8988T (cell line): ENCODE measurements around the gene RALGPS1.

Experiments used
- DNase-seq: peaks from one replicate; pipeline ENCODE4 v3.0.0; 2011

The RALGPS1 gene

DNA sequence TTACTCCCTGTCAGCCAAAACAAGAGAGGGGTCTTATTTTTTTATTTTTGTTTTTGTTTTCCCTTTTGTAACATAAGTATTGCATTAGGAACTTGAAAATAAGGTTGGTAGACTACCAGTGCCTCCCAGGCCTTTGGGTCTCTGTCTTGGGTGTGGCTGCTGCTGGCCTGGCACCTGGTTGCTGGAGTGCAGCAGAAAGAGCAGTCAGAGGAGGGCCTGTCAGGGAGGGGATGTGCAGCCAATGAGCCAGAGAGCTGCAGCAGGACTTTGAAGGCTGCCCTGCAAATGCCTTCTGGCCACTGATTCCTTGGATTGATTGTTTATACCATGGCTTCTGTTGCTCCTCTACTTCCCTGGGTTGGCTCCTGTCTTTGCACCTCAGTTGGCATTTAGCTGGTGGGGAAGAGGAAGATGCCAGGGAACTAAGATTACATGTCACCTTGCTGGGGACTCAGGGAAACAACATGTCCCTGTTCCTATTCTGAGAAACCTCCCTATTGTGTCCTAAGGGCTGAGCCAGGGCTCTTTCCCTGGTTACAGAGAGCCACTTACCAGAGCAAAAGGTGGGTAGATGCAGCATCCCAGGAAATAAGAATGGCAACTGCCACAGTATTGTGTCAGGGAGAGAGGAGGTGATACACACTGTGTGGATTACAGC lies 141.3 kb downstream of the RALGPS1 start:
- DNase-seq: no peak

- DNase-seq: no peak
Observed at GRCh38 chr9:127056446-127056845, 141.9 kb downstream of the RALGPS1 start.

- no peak for DNase-seq
Observed at GRCh38 chr9:127058011-127058644, 143.5 kb downstream of the RALGPS1 start.

DNA sequence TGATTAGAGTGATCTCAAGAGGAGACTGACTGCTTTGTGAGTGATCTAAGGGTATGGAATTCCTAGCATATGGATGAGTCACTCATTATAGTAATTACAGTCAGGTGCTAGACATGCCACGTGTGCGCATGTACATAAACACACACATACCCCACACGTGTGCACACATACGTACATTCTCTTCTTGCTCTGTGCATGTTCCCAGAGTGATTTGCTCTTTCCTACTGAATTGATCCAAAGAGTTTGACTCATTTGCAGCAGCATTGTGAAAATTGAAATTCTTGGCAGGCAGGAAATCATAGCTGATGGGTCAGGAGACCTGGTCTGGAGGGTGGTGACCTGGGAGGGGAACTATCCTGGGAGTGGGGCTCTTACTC lies 144.1 kb downstream of the RALGPS1 start:
- no peak for DNase-seq

GRCh38 chr9:127059030-127059429 lies 144.4 kb downstream of the RALGPS1 start:
- no peak for DNase-seq

DNA sequence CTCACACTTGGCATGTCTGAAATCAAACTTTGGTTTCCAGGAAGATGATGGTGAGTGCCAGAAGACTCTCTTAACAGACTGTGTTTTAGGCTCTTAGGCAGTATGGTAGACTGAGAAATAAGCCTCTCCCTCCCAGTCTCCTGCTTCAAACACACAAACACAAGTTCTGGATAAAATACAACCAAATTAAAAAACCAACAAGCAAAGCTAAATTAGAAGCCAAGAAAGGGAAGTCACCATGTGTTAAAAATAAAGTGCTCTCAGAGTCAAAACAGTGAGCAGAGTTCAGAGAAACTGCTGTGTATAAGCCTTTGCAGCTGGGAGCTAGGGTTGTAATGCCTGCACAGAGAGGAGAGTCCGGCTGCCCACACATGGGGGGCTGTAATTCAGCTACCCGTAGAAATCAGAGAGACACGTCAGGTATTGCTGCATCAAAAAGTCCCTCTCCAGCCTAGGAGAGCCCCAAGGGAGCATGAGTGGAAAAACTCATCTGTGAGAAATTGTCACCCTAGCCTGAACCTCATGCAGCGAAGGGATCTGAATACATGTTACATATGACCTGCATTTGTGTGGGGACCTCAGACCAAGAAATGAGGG lies 145.3 kb downstream of the RALGPS1 start:
- no peak for DNase-seq

- DNase-seq: no peak
Observed at GRCh38 chr9:127061411-127061810, 146.8 kb downstream of the RALGPS1 start.

DNA sequence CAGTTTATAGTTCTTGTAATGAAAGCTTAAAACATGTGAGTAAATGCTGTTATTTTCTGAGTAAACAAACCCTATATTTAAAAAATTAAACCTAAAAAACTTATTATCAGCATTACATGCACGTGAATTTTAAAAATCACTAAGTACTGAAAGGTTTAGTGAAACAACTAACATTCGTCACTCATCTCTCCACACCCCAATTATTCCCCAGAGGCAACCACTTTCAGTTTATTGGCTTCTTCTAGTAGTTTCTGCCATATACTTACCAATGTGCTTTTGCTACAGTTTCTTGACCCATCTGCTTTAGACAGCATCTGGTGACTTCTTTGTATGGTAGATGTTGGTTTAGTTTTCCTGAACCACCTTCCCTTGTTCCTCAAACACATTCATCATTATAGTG lies 149.8 kb downstream of the RALGPS1 start:
- DNase-seq: no peak

- no peak for DNase-seq
Observed at GRCh38 chr9:127065592-127065991, 151.0 kb downstream of the RALGPS1 start.

GRCh38 chr9:127066060-127066850 lies 151.7 kb downstream of the RALGPS1 start:
- no peak for DNase-seq

- no peak for DNase-seq
Observed at GRCh38 chr9:127066851-127067136, 152.2 kb downstream of the RALGPS1 start.

GRCh38 chr9:127067603-127068220 lies 153.1 kb downstream of the RALGPS1 start:
- DNase-seq: no peak

GRCh38 chr9:127074561-127075548 lies 160.3 kb downstream of the RALGPS1 start:
- DNase-seq: no peak

DNA sequence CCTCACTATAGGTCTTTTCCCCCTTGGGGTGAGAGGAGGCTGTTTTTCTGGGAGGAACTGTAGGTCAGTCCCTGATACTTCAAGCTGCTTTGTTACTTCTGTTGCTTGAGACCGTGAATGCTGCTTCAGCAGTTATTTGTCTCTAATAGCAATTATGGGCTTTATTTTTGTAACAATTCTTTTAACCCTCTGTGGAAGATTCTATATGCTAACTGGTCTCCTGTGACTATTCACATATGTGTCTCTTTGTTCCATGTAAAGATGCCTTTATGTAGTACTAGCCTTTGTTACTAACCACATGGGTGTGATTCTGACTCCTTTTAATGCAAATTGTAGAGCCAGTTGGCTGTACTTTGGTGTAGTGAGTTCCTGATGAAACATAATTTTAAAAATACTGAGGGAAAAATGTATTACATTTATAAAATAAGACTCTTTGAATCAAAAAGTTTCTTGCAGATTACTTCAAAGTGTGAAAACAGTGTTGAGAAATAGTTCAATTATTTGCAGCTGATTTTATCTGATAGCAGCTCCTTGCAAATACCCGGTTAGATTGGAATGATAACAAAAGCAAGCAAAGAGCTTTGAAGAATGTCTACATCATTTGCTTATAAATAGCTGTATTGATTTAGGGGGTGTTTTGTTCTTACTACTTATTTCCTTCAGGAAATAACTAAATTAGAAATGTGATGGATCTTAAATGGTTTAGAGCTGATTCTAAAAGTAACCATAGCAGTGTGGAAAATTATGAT lies 161.2 kb downstream of the RALGPS1 start:
- DNase-seq: no peak

DNA sequence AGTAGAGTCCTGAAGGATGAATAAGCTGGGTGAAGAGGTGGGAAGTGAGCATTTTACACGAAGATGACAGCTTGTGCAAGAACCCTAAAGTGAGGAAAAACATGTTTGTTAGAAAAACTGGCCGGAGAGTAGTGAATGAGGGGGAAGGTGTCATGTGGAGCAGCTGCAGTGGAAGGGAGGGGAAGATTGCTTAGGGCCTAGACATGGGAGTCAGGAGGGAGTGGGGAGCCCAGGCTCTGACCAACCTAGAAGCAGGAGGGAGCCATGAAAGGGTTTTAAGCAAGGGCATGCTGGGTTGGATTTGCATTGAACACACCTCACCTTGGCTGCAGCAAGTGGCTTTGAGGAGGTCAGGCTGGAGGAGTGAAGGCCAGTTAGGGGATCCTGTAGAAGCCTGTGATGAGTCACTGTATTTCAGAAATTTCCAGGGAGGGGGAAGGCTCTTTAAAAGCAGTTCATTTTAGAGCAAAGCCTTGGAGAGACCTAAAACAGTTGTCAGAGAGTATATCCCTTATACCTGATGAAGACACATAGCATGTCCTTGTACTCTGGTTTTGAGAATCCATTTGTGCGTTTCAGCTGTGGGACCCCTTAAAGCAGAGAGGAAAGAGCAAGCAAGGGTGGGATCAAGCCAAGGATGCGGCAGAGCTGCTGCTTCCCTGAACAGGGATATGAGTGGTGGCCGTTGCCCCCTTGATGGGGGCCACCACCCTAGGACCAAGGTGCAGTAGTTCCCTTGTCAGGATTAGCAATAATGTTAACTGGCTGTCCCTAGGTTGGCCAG lies 162.5 kb downstream of the RALGPS1 start:
- DNase-seq: no peak

- DNase-seq: no peak
Observed at GRCh38 chr9:127077644-127077946, 163.0 kb downstream of the RALGPS1 start.

GRCh38 chr9:127078336-127078735 lies 163.8 kb downstream of the RALGPS1 start:
- no peak for DNase-seq

- no peak for DNase-seq
Observed at GRCh38 chr9:127078988-127079387, 164.4 kb downstream of the RALGPS1 start.

- no peak for DNase-seq
Observed at GRCh38 chr9:127079446-127080140, 165.0 kb downstream of the RALGPS1 start.
